Measurements from ENCODE around the gene ALPG. TPM values are rescaled to one million over a fixed set of nuclear protein-coding genes. Genes with fewer than 3 reads are reported as not detected.

ALPG gene
- total and polyA plus RNA-seq, 2 donors (not counting 3 experiments of a cell fraction or from before 2014, with no cell fraction given), result not detected

- H3K27ac ChIP-seq (ENCODE audit: insufficient read depth, low read depth, low read length), result no peak overlapping the region
- H3K9me1 ChIP-seq (replicated peaks; ENCODE audit: control insufficient read depth, extremely low read depth, insufficient read depth, low read length), result no peaks in the 10 kb centered on the region
- dilution Hi-C loops (cut with MboI; ENCODE audit: extremely low pct_ligation_motif_present, low sequenced_read_pairs) (no loop called here), intact Hi-C loops (cut with micrococcal nuclease) (no loop called here)
- H3K4me1 ChIP-seq (ENCODE audit: control insufficient read depth, extremely low read depth, insufficient read depth, low read length), result no peaks in the 10 kb centered on the region
- BruUV-seq (replicated peaks), result no TSS peak
- peaks cover 10 to 22% of the 10 kb centered on the region in 2 experiments for H3K27me3 ChIP-seq (ENCODE audit: control insufficient read depth in 2 of 2, insufficient read depth in 2 of 2, low read length in 2 of 2)
- ChIA-PET POLR2A (no interaction called here), CTCF (interaction anchor here (1.3 to 1.5 kb wide), 3 partner anchors 13 to 511 kb away, joined by 3 read pairs; no protein-coding TSS in a partner anchor)
- no peak overlapping the region for H2AFZ ChIP-seq (ENCODE audit: low read depth, low read length)
- H3K4me3 ChIP-seq (replicated peaks in 1 of 3; ENCODE audit: insufficient read depth in 1 of 3, low read depth in 1 of 3, low read length in 3 of 3), result no peak overlapping the region
- no peak overlapping the region for H3K9ac ChIP-seq (replicated peaks; ENCODE audit: extremely low read depth, insufficient read depth, low read length)
- no peak overlapping the region for H3K4me2 ChIP-seq (ENCODE audit: insufficient read depth, low read length)
- H4K20me1 ChIP-seq (replicated peaks; ENCODE audit: control insufficient read depth, extremely low read depth, insufficient read depth, low read length), result no peaks in the 10 kb centered on the region
- H3K36me3 ChIP-seq (ENCODE audit: control insufficient read depth in 2 of 2, extremely low read depth in 1 of 2, insufficient read depth in 2 of 2, low read length in 2 of 2), result no peaks in the 10 kb centered on the region
- no peaks in the 10 kb centered on the region for H3K79me2 ChIP-seq (ENCODE audit: control insufficient read depth, insufficient read depth, low read length)
- DNase-seq (ENCODE audit: low read depth, low spot score) (no peak), FAIRE-seq (no peak)
- TF ChIP-seq JUN (IDR thresholded peaks at IDR 0.05; ENCODE audit: borderline replicate concordance, insufficient read depth, insufficient read length, low read depth), result no peak
- no peak for TF ChIP-seq MYC (IDR thresholded peaks at IDR 0.05; ENCODE audit: low read depth, low read length)
- no peaks in the 10 kb centered on the region for H3K9me3 ChIP-seq (replicated peaks; ENCODE audit: control insufficient read depth, insufficient read depth, low read length)
These were observed 5.4 kb downstream of the ALPG start for GRCh38 chr2:232411901-232412629.

GRCh38 chr2:232412986-232413385, 6.3 kb downstream of the ALPG start:
- H3K9me1 ChIP-seq (replicated peaks; ENCODE audit: control insufficient read depth, extremely low read depth, insufficient read depth, low read length), result no peaks in the 10 kb centered on the region
- no peak for DNase-seq (ENCODE audit: low read depth, low spot score)
- no peak overlapping the region for H3K4me3 ChIP-seq (replicated peaks in 1 of 3; ENCODE audit: insufficient read depth in 1 of 3, low read depth in 1 of 3, low read length in 3 of 3)
- no peak overlapping the region for H2AFZ ChIP-seq (ENCODE audit: low read depth, low read length)
- CTCF ChIA-PET, result interaction anchor here (1.0 to 1.5 kb wide), 5 partner anchors 15 to 512 kb away, joined by 3 to 4 read pairs (median 3); no protein-coding TSS in a partner anchor
- FAIRE-seq, result no peak
- POLR2A ChIA-PET, result no interaction called here
- no peaks in the 10 kb centered on the region for H3K36me3 ChIP-seq (ENCODE audit: control insufficient read depth in 2 of 2, extremely low read depth in 1 of 2, insufficient read depth in 2 of 2, low read length in 2 of 2)
- no peaks in the 10 kb centered on the region for H4K20me1 ChIP-seq (replicated peaks; ENCODE audit: control insufficient read depth, extremely low read depth, insufficient read depth, low read length)
- BruUV-seq (replicated peaks), result no TSS peak
- H3K4me2 ChIP-seq (ENCODE audit: insufficient read depth, low read length), result no peak overlapping the region
- TF ChIP-seq POLR2A (IDR thresholded peaks at IDR 0.05; ENCODE audit: low read depth, low read length) (no peak), EZH2 (IDR thresholded peaks at IDR 0.05; ENCODE audit: borderline replicate concordance, low read depth, low read length, severe bottlenecking) (no peak), MAX (IDR thresholded peaks at IDR 0.05; ENCODE audit: insufficient read depth, insufficient read length) (no peak), MYC (IDR thresholded peaks at IDR 0.05; ENCODE audit: low read depth, low read length) (no peak), FOS (IDR thresholded peaks at IDR 0.05; ENCODE audit: borderline replicate concordance, insufficient read depth, low read length) (no peak), POLR2AphosphoS5 (IDR thresholded peaks at IDR 0.05; ENCODE audit: insufficient read depth, low read depth, low read length) (no peak), CTCF (IDR thresholded peaks at IDR 0.05; ENCODE audit: extremely low read depth in 1 of 2, insufficient read depth in 1 of 2, low read depth in 1 of 2, low read length in 2 of 2) (no peak), GATA2 (IDR thresholded peaks at IDR 0.05; ENCODE audit: insufficient read depth, insufficient read length, low read depth, low read length) (no peak), JUN (IDR thresholded peaks at IDR 0.05; ENCODE audit: borderline replicate concordance, insufficient read depth, insufficient read length, low read depth) (no peak)
- H3K4me1 ChIP-seq (ENCODE audit: control insufficient read depth, extremely low read depth, insufficient read depth, low read length), result no peaks in the 10 kb centered on the region
- intact Hi-C loops (cut with micrococcal nuclease) (no loop called here), dilution Hi-C loops (cut with MboI; ENCODE audit: extremely low pct_ligation_motif_present, low sequenced_read_pairs) (no loop called here)
- H3K27ac ChIP-seq (ENCODE audit: insufficient read depth, low read depth, low read length), result no peak overlapping the region
- H3K79me2 ChIP-seq (ENCODE audit: control insufficient read depth, insufficient read depth, low read length), result no peaks in the 10 kb centered on the region
- peaks cover 16 to 26% of the 10 kb centered on the region in 2 experiments for H3K27me3 ChIP-seq (ENCODE audit: control insufficient read depth in 2 of 2, insufficient read depth in 2 of 2, low read length in 2 of 2)
- no peak overlapping the region for H3K9ac ChIP-seq (replicated peaks; ENCODE audit: extremely low read depth, insufficient read depth, low read length)
- H3K9me3 ChIP-seq (replicated peaks; ENCODE audit: control insufficient read depth, insufficient read depth, low read length), result no peaks in the 10 kb centered on the region

Measured in endothelial cell of umbilical vein (primary cell).